CD14-positive monocyte (primary cell): ENCODE data around the gene CNTN3. TPM values are rescaled to one million over a fixed set of nuclear protein-coding genes. Genes with fewer than 3 reads are reported as not detected.
A peak's percentile ranks its signal among the peaks of the same experiment; 100 is the strongest.

Experiments
- DNase-seq, 3 donors: peaks; one replicate each; pipeline ENCODE4 v3.0.0-alpha.2; 2011 to 2022
- H2AFZ ChIP-seq: 2 replicates; pipeline ENCODE4 v1.6.0; 2012; ENCODE audit warnings: mild to moderate bottlenecking, low read depth, low read length, inconsistent platforms; ENCODE audit not compliant: insufficient read depth, poor library complexity, severe bottlenecking
- H3K27ac ChIP-seq, 2 donors: 1 replicate in 1 of 2; 2 replicates in 1 of 2; pipeline ENCODE4 v1.5.1; 2012 to 2013; ENCODE audit warnings: low read length in 2 of 2, control low read depth in 1 of 2, inconsistent platforms in 1 of 2, low read depth in 1 of 2, mild to moderate bottlenecking in 1 of 2
- H3K27me3 ChIP-seq, 2 donors: one replicate each; pipeline versions ENCODE4 v1.6.0 to v1.6.1; 2011 to 2013; ENCODE audit warnings: low read length in 2 of 2; ENCODE audit not compliant: control insufficient read depth in 2 of 2, insufficient read depth in 2 of 2
- H3K36me3 ChIP-seq, 2 donors: replicated peaks in 1 of 2; 1 replicate in 1 of 2; 2 replicates in 1 of 2; pipeline versions ENCODE4 v1.5.1 to v1.6.1; 2012 to 2013; ENCODE audit warnings: low read length in 2 of 2, control low read depth in 1 of 2, inconsistent platforms in 1 of 2, mild to moderate bottlenecking in 1 of 2; ENCODE audit not compliant: insufficient read depth in 2 of 2, control insufficient read depth in 1 of 2
- H3K4me1 ChIP-seq, 2 donors: 1 replicate in 1 of 2; 2 replicates in 1 of 2; pipeline versions ENCODE4 v1.5.1 to v1.6.1; 2012 to 2013; ENCODE audit warnings: low read length in 2 of 2, control low read depth in 1 of 2, inconsistent platforms in 1 of 2, mild to moderate bottlenecking in 1 of 2, moderate library complexity in 1 of 2; ENCODE audit not compliant: insufficient read depth in 2 of 2, control insufficient read depth in 1 of 2
- H3K4me2 ChIP-seq: replicated peaks from 2 replicates; pipeline ENCODE3; 2012; ENCODE audit warnings: low read length, moderate library complexity, mild to moderate bottlenecking; ENCODE audit not compliant: poor library complexity, severe bottlenecking; ENCODE audit errors: extremely low read depth
- H3K4me3 ChIP-seq, 3 experiments: fragments of 200-600 bp in 1 of 3; sonication (generic) in 1 of 3; replicated peaks in 1 of 3; 1 replicate in 2 of 3; 2 replicates in 1 of 3; pipeline ENCODE4 v1.5.1; 2011 to 2013; ENCODE audit warnings: low read length in 3 of 3, mild to moderate bottlenecking in 3 of 3, control low read depth in 2 of 3, low read depth in 2 of 3, inconsistent platforms in 1 of 3, moderate library complexity in 1 of 3
- H3K79me2 ChIP-seq: 2 replicates; pipeline ENCODE4 v1.6.0; 2012; ENCODE audit warnings: mild to moderate bottlenecking, control low read depth, inconsistent platforms, low read length, moderate library complexity; ENCODE audit not compliant: insufficient read depth
- H3K9ac ChIP-seq: 2 replicates; pipeline ENCODE4 v1.6.0; 2017; ENCODE audit warnings: low read length, mild to moderate bottlenecking; ENCODE audit not compliant: insufficient read depth, poor library complexity, severe bottlenecking
- H3K9me3 ChIP-seq, 2 donors: replicated peaks in 1 of 2; 1 replicate in 1 of 2; 2 replicates in 1 of 2; pipeline versions ENCODE4 v1.5.1 to v1.6.1; 2012 to 2013; ENCODE audit warnings: low read length in 2 of 2, control low read depth in 1 of 2; ENCODE audit not compliant: control insufficient read depth in 1 of 2, insufficient read depth in 1 of 2
- H4K20me1 ChIP-seq: 2 replicates; pipeline ENCODE4 v1.6.0; 2012; ENCODE audit warnings: mild to moderate bottlenecking, low read length, control low read depth, moderate library complexity; ENCODE audit not compliant: insufficient read depth
- H3K27ac Mint-ChIP-seq, 7 donors: one replicate each; pipeline ENCODE4 v1.8.0; 2020; ENCODE audit warnings: mild to moderate bottlenecking in 7 of 7, mixed read lengths in 7 of 7, moderate library complexity in 6 of 7, inconsistent platforms in 2 of 7
- H3K27me3 Mint-ChIP-seq, 3 donors: one replicate each; pipeline ENCODE4 v1.8.0; 2021 to 2022; ENCODE audit warnings: low read depth in 3 of 3, mild to moderate bottlenecking in 3 of 3, mixed read lengths in 3 of 3, moderate library complexity in 3 of 3, inconsistent platforms in 1 of 3
- H3K36me3 Mint-ChIP-seq, 2 donors: one replicate each; pipeline ENCODE4 v1.8.0; 2020; ENCODE audit warnings: mixed read lengths in 2 of 2, inconsistent platforms in 1 of 2, mild to moderate bottlenecking in 1 of 2
- H3K4me1 Mint-ChIP-seq: one replicate; pipeline ENCODE4 v1.8.0; 2020; ENCODE audit warnings: mild to moderate bottlenecking, mixed read lengths
- H3K4me3 Mint-ChIP-seq, 2 donors: one replicate each; pipeline ENCODE4 v1.8.0; 2020; ENCODE audit warnings: mild to moderate bottlenecking in 2 of 2, mixed read lengths in 2 of 2, moderate library complexity in 1 of 2
- H3K9me3 Mint-ChIP-seq, 7 donors: one replicate each; pipeline ENCODE4 v1.8.0; 2020 to 2022; ENCODE audit warnings: mixed read lengths in 7 of 7, mild to moderate bottlenecking in 6 of 7, moderate library complexity in 6 of 7, inconsistent platforms in 2 of 7
- CTCF ChIP-seq: fragments of 200-600 bp; IDR thresholded peaks from one replicate; pipeline ENCODE4 v1.8.0; 2022; ENCODE audit warnings: antibody characterized with exemption, mild to moderate bottlenecking
- WGBS: methylation state at CpG from one replicate; pipeline ENCODE4 v1.1.5; 2013; ENCODE audit warnings: missing lambda C conversion rate; ENCODE audit not compliant: insufficient coverage; 5-methylcytosine and 5-hydroxymethylcytosine counted together
- intact Hi-C, 2 donors: fragments of 100-400 bp; cut with micrococcal nuclease; formaldehyde crosslinking; loops; one replicate each; pipeline versions ENCODE4 v1.15.0 to v1.15.1; 2023
- polyA minus RNA-seq: library from RNA; depleted of rRNA, polyadenylated mRNA; stranded (reverse); fragments of >200 nt; gene quantifications from 2 replicates; pipeline ENCODE4 v1.2.3, GENCODE V29; 2012
- polyA plus RNA-seq, 3 donors: library from polyadenylated mRNA; depleted of rRNA in 1 of 3; unstranded in 2 of 3; stranded (reverse) in 1 of 3; fragments of 300-500 nt in 2 of 3; fragments of >200 nt in 1 of 3; fragmentation: Illumina TruSeq in 2 of 3; gene quantifications; 1 replicate in 2 of 3; 2 replicates in 1 of 3; pipeline ENCODE4 v1.2.3, GENCODE V29; 2012 to 2021
- total RNA-seq, 12 experiments: library from RNA in 1 of 12; stranded (reverse) in 1 of 12; fragments of 120-200 nt in 1 of 12; gene quantifications; one replicate each; pipeline ENCODE4 v1.2.4 and lab custom pipeline; 2013 to 2026; ENCODE audit warnings: mixed read lengths in 6 of 12, inconsistent platforms in 1 of 12

CNTN3 gene
- not detected for total RNA-seq (2013)
- polyA plus RNA-seq (not detected), polyA minus RNA-seq (not detected in 2 replicates), total RNA-seq (lab: John Stamatoyannopoulos, UW) (0 to 2.3 (median 0.08) reads per million in 11 experiments)

DNA sequence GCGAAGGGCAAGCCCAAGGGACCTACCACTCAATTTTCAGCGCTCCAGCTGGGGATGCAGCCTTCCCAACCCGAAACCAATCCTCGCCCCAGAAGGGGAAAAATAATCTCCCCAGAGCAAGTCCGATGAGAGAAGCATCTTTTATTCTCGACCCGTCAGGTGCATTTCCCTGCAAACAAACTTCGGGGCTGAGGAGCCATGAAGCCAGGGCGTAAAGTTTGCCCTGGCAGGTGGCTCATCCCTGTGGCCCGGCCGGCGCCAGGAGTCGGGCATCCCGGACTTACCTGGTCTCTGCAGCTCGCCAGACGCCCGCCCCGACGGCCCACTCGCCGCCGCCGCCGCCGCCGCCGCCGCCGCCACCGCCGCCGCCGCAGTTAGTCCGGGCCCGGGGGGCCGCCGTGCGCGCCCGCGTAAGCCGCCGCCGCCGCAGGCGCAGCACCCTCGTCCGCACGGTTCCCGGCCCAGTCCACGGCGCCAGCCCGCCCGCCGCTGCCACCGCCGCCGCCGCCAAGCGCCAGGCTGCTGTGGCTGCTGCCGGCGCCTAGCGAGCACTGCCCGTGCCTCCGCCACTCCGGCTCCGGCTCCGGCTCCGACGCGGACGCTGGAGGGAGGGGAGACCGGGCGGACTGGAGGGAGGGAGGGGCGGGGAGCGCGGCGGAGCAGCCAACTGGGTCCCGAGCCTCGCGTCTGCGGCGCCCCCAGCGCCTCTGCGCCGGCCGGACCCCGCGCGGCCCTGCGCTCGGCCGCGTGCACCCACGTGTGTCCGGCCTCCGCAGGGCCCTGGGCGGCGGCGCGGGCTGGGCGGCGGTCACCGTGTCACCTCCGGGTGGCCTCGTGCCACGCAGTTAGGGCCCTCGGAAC lies at the start of gene CNTN3:
Gene CNTN3 (minus strand): TSS at position 553 of the 861 bp plus-strand sequence. CDS start 93,547 bp downstream, outside the sequence.
- intact Hi-C loops: no loop called here
- WGBS: 2% methylated on average over 108 of the region's 108 CpGs
- H3K27me3 ChIP-seq: peaks cover 29% of the 10 kb centered on the region in 2 donors
- H3K36me3 ChIP-seq: no peaks in the 10 kb centered on the region
- Mint-ChIP-seq H3K36me3 (no peaks in the 10 kb centered on the region), H3K27me3 (peaks cover 31 to 36% (median 33%) of the 10 kb centered on the region in 3 donors), H3K9me3 (peaks cover 0 to 9% (median 3%) of the 10 kb centered on the region in 7 donors), H3K27ac (no peak within 1 kb of the TSS), H3K4me3 (peak within 1 kb of the TSS in 1 of 2 donors; percentile 78), H3K4me1 (no peaks in the 10 kb centered on the region)
- no peak within 1 kb of the TSS for H3K27ac ChIP-seq
- H2AFZ ChIP-seq: no peak within 1 kb of the TSS
- H3K9me3 ChIP-seq: no peaks in the 10 kb centered on the region
- H3K4me2 ChIP-seq: no peak within 1 kb of the TSS
- H3K79me2 ChIP-seq: no peaks in the 10 kb centered on the region
- no peak within 1 kb of the TSS for H3K9ac ChIP-seq
- no peaks in the 10 kb centered on the region for H3K4me1 ChIP-seq
- no peak for DNase-seq
- H3K4me3 ChIP-seq: no peak within 1 kb of the TSS
- TF ChIP-seq CTCF: no peak
- no peaks in the 10 kb centered on the region for H4K20me1 ChIP-seq

GRCh38 chr3:74663178-74663577 lies 48.7 kb upstream of the CNTN3 start:
- H4K20me1 ChIP-seq: no peaks in the 10 kb centered on the region
- H2AFZ ChIP-seq: no peak overlapping the region
- intact Hi-C loops: no loop called here
- Mint-ChIP-seq H3K4me3 (no peak overlapping the region), H3K9me3 (peaks cover 0 to 7% (median 2%) of the 10 kb centered on the region in 7 donors), H3K4me1 (no peaks in the 10 kb centered on the region), H3K27me3 (no peaks in the 10 kb centered on the region), H3K27ac (no peak overlapping the region), H3K36me3 (no peaks in the 10 kb centered on the region)
- H3K36me3 ChIP-seq: no peaks in the 10 kb centered on the region
- H3K27ac ChIP-seq: no peak overlapping the region
- DNase-seq: no peak
- peaks cover 0 to 3% of the 10 kb centered on the region in 2 donors for H3K9me3 ChIP-seq
- no peak overlapping the region for H3K9ac ChIP-seq
- no peaks in the 10 kb centered on the region for H3K4me1 ChIP-seq
- no peaks in the 10 kb centered on the region for H3K79me2 ChIP-seq
- no peaks in the 10 kb centered on the region for H3K27me3 ChIP-seq
- WGBS: no CpG with 5 or more reads among the region's 3 CpGs
- no peak for TF ChIP-seq CTCF
- H3K4me3 ChIP-seq: no peak overlapping the region
- H3K4me2 ChIP-seq: no peak overlapping the region
